Measurements from ENCODE around the gene SIRT7.
"Not testable (repeated sequence)": the region's sequence is repeated elsewhere in the genome, so short reads cannot be mapped to it uniquely, and the experiment has no call there.

SIRT7 gene

GRCh38 chr17:81957691-81958432, 39.9 kb upstream of the SIRT7 start:
- FAIRE-seq (no peak), DNase-seq (ENCODE audit: insufficient read length, low spot score) (no peak)
- TF ChIP-seq CTCF (IDR thresholded peaks at IDR 0.05; ENCODE audit: insufficient read depth, missing control alignments) = no peak

GRCh38 chr17:81956607-81957589, 38.9 kb upstream of the SIRT7 start:
- no peak for TF ChIP-seq CTCF (IDR thresholded peaks at IDR 0.05; ENCODE audit: insufficient read depth, missing control alignments)
- FAIRE-seq (no peak), DNase-seq (ENCODE audit: insufficient read length, low spot score) (no peak)

- FAIRE-seq (no peak), DNase-seq (ENCODE audit: insufficient read length, low spot score) (no peak)
- TF ChIP-seq CTCF (IDR thresholded peaks at IDR 0.05; ENCODE audit: insufficient read depth, missing control alignments) = no peak
Observed at GRCh38 chr17:81955756-81956544, 38.0 kb upstream of the SIRT7 start.

- DNase-seq (ENCODE audit: insufficient read length, low spot score) (no peak), FAIRE-seq (no peak)
- TF ChIP-seq CTCF (IDR thresholded peaks at IDR 0.05; ENCODE audit: insufficient read depth, missing control alignments) = no peak
Observed at GRCh38 chr17:81955058-81955681, 37.2 kb upstream of the SIRT7 start.

GRCh38 chr17:81954131-81955057, 36.4 kb upstream of the SIRT7 start:
- FAIRE-seq (no peak), DNase-seq (ENCODE audit: insufficient read length, low spot score) (no peak)
- TF ChIP-seq CTCF (IDR thresholded peaks at IDR 0.05; ENCODE audit: insufficient read depth, missing control alignments) = no peak

GRCh38 chr17:81953443-81953842, 35.5 kb upstream of the SIRT7 start:
- DNase-seq (ENCODE audit: insufficient read length, low spot score); FAIRE-seq: not testable (repeated sequence)

Measured in D721Med (cell line).